HEK293 (cell line): ENCODE results near the gene BDKRB1.
A peak's percentile ranks its signal among the peaks of the same experiment; 100 is the strongest.

Source experiments
- CTCF ChIA-PET: fragments of 350-600 bp; formaldehyde crosslinking; extraction: SDS; loops from one replicate; lab custom pipeline; 2021; ENCODE audit warnings: antibody characterized with exemption; lab: Yijun Ruan, JAX
- POLR2A ChIA-PET: fragments of 300-600 bp; formaldehyde crosslinking; extraction: SDS; loops from one replicate; lab custom pipeline; 2020; ENCODE audit warnings: antibody characterized with exemption, inconsistent platforms; lab: Yijun Ruan, JAX
- H3K27ac ChIP-seq: fragments of 200-500 bp; sonication (Bioruptor generic); 2 replicates; pipeline ENCODE4 v1.5.1; 2014; ENCODE audit warnings: low read depth, low read length, control low read depth, inconsistent platforms; ENCODE audit errors: extremely low read depth
- H3K36me3 ChIP-seq, 2 experiments: fragments of 200-500 bp in 1 of 2; sonication (Bioruptor generic) in 1 of 2; 1 replicate in 1 of 2; 2 replicates in 1 of 2; pipeline ENCODE4 v1.5.1; 2014 to 2017; ENCODE audit warnings: inconsistent platforms in 2 of 2, low read length in 2 of 2; ENCODE audit not compliant: control insufficient read depth in 2 of 2, insufficient read depth in 1 of 2
- H3K4me1 ChIP-seq: fragments of 200-500 bp; sonication (Bioruptor generic); 2 replicates; pipeline ENCODE4 v1.5.1; 2014; ENCODE audit warnings: mild to moderate bottlenecking, low read length, inconsistent platforms; ENCODE audit not compliant: control insufficient read depth, insufficient read depth
- H3K4me3 ChIP-seq: 2 replicates; pipeline ENCODE4 v1.5.1; 2011; ENCODE audit warnings: low read depth, mild to moderate bottlenecking, control low read depth, low read length, moderate library complexity
- H3K9me3 ChIP-seq: fragments of 200-500 bp; sonication (Bioruptor generic); 2 replicates; pipeline ENCODE4 v1.5.1; 2014; ENCODE audit warnings: low read depth, low read length, inconsistent platforms; ENCODE audit not compliant: control insufficient read depth, insufficient read depth
- BCL11A ChIP-seq: fragments of 450-650 bp; formaldehyde crosslinking; IDR thresholded peaks from 2 replicates; pipeline ENCODE4 v1.5.1; 2016; ENCODE audit warnings: low read depth, missing biosample characterization, missing genetic modification characterization
- HOXD13 ChIP-seq: sonication (generic); formaldehyde crosslinking; IDR thresholded peaks from 2 replicates; pipeline ENCODE4 v1.8.0; 2022; ENCODE audit warnings: missing genetic modification reagents, borderline replicate concordance
- MEIS1 ChIP-seq: sonication (generic); formaldehyde crosslinking; IDR thresholded peaks from 2 replicates; pipeline ENCODE4 v1.8.1; 2022; ENCODE audit warnings: missing genetic modification reagents, mild to moderate bottlenecking, borderline replicate concordance
- SALL2 ChIP-seq: fragments of 450-650 bp; formaldehyde crosslinking; IDR thresholded peaks from 2 replicates; pipeline ENCODE4 v1.5.0; 2017; ENCODE audit warnings: missing biosample characterization, mild to moderate bottlenecking, missing genetic modification characterization, borderline replicate concordance
- YY2 ChIP-seq: fragments of 450-650 bp; formaldehyde crosslinking; IDR thresholded peaks from 2 replicates; pipeline ENCODE4 v1.5.1; 2016; ENCODE audit warnings: missing biosample characterization, missing genetic modification characterization
- ZBTB8A ChIP-seq: fragments of 450-650 bp; formaldehyde crosslinking; IDR thresholded peaks from 2 replicates; pipeline ENCODE4 v1.5.1; 2016; ENCODE audit warnings: missing biosample characterization, missing genetic modification characterization
- ZFHX2 ChIP-seq: fragments of 450-650 bp; formaldehyde crosslinking; conservative IDR thresholded peaks from 2 replicates; pipeline ENCODE4 v1.5.1; 2016; ENCODE audit warnings: missing biosample characterization, missing genetic modification characterization
- ZFP69B ChIP-seq: fragments of 450-650 bp; formaldehyde crosslinking; IDR thresholded peaks from 2 replicates; pipeline ENCODE4 v1.5.1; 2016; ENCODE audit warnings: missing biosample characterization, missing genetic modification characterization
- ZIC2 ChIP-seq: fragments of 450-650 bp; formaldehyde crosslinking; IDR thresholded peaks from 2 replicates; pipeline ENCODE4 v1.5.1; 2016; ENCODE audit warnings: missing biosample characterization, missing genetic modification characterization
- ZNF10 ChIP-seq: fragments of 450-650 bp; formaldehyde crosslinking; IDR thresholded peaks from 2 replicates; pipeline ENCODE4 v1.5.1; 2017; ENCODE audit warnings: missing biosample characterization, missing genetic modification characterization
- ZNF169 ChIP-seq: fragments of 450-650 bp; formaldehyde crosslinking; IDR thresholded peaks from 2 replicates; pipeline ENCODE4 v1.5.1; 2016; ENCODE audit warnings: missing biosample characterization, missing genetic modification characterization
- ZNF302 ChIP-seq: fragments of 450-650 bp; formaldehyde crosslinking; IDR thresholded peaks from 2 replicates; pipeline ENCODE4 v1.5.1; 2016; ENCODE audit warnings: missing biosample characterization, missing genetic modification characterization, low read depth
- ZNF324 ChIP-seq: fragments of 450-650 bp; formaldehyde crosslinking; IDR thresholded peaks from 2 replicates; pipeline ENCODE4 v1.5.1; 2016; ENCODE audit warnings: missing biosample characterization, missing genetic modification characterization
- ZNF354C ChIP-seq: fragments of 450-650 bp; formaldehyde crosslinking; IDR thresholded peaks from 2 replicates; pipeline ENCODE4 v1.5.1; 2016; ENCODE audit warnings: missing biosample characterization, missing genetic modification characterization, low read depth, borderline replicate concordance
- ZNF366 ChIP-seq: fragments of 450-650 bp; formaldehyde crosslinking; conservative IDR thresholded peaks from 2 replicates; pipeline ENCODE4 v1.5.1; 2016; ENCODE audit warnings: missing biosample characterization, missing genetic modification characterization
- ZNF548 ChIP-seq: fragments of 450-650 bp; formaldehyde crosslinking; IDR thresholded peaks from 2 replicates; pipeline ENCODE4 v1.5.1; 2016; ENCODE audit warnings: missing biosample characterization, missing genetic modification characterization
- ZNF600 ChIP-seq: fragments of 450-650 bp; formaldehyde crosslinking; IDR thresholded peaks from 2 replicates; pipeline ENCODE4 v1.5.1; 2016; ENCODE audit warnings: missing biosample characterization, missing genetic modification characterization
- ZNF624 ChIP-seq: fragments of 450-650 bp; formaldehyde crosslinking; IDR thresholded peaks from 2 replicates; pipeline ENCODE4 v1.5.1; 2017; ENCODE audit warnings: missing biosample characterization, missing genetic modification characterization
- ZNF626 ChIP-seq: fragments of 450-650 bp; sonication (Bioruptor Pico); formaldehyde crosslinking; IDR thresholded peaks from 2 replicates; pipeline ENCODE4 v1.5.1; 2018; ENCODE audit warnings: missing biosample characterization, missing genetic modification characterization, inconsistent platforms
- ZNF747 ChIP-seq: fragments of 450-650 bp; formaldehyde crosslinking; IDR thresholded peaks from 2 replicates; pipeline ENCODE4 v1.5.1; 2016; ENCODE audit warnings: missing biosample characterization, missing genetic modification characterization
- TF ChIP-seq, protein P1 (sequence below): fragments of 450-650 bp; formaldehyde crosslinking; IDR thresholded peaks from 2 replicates; pipeline ENCODE4 v1.5.1; 2017; ENCODE audit warnings: missing biosample characterization, mild to moderate bottlenecking, missing genetic modification characterization, moderate library complexity
- TF ChIP-seq, protein P2 (sequence below): fragments of 450-650 bp; formaldehyde crosslinking; IDR thresholded peaks from 2 replicates; pipeline ENCODE4 v1.5.0; 2017; ENCODE audit warnings: missing biosample characterization, missing genetic modification characterization, borderline replicate concordance
- TF ChIP-seq, protein P3 (sequence below): fragments of 450-650 bp; formaldehyde crosslinking; IDR thresholded peaks from 2 replicates; pipeline ENCODE4 v1.5.1; 2016; ENCODE audit warnings: missing biosample characterization, missing genetic modification characterization
- TF ChIP-seq, protein P4 (sequence below): fragments of 450-650 bp; formaldehyde crosslinking; IDR thresholded peaks from 2 replicates; pipeline ENCODE4 v1.5.1; 2016; ENCODE audit warnings: missing biosample characterization, missing genetic modification characterization

The BDKRB1 gene

DNA sequence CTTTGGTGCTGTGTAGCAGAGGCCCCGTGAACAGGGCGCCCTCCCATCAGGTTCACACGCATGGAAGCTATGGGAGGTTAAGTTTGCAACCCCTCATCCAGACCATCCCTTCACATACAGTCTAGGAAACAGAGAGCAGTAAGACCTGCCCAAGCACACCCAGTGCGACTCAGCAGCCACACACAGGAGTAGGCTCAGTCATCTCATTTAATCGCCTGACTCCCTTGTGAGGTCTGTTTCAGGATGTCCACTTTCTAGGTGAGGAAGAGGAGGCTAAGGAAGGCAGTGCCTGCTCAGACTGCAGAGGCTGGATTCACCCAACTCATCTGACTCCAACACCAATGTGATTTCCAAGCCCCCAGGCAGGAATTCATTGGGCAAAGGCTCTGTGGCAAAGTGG lies 11.9 kb downstream of the BDKRB1 start:
- POLR2A ChIA-PET = no interaction called here
- H3K4me1 ChIP-seq = no peaks in the 10 kb centered on the region

DNA sequence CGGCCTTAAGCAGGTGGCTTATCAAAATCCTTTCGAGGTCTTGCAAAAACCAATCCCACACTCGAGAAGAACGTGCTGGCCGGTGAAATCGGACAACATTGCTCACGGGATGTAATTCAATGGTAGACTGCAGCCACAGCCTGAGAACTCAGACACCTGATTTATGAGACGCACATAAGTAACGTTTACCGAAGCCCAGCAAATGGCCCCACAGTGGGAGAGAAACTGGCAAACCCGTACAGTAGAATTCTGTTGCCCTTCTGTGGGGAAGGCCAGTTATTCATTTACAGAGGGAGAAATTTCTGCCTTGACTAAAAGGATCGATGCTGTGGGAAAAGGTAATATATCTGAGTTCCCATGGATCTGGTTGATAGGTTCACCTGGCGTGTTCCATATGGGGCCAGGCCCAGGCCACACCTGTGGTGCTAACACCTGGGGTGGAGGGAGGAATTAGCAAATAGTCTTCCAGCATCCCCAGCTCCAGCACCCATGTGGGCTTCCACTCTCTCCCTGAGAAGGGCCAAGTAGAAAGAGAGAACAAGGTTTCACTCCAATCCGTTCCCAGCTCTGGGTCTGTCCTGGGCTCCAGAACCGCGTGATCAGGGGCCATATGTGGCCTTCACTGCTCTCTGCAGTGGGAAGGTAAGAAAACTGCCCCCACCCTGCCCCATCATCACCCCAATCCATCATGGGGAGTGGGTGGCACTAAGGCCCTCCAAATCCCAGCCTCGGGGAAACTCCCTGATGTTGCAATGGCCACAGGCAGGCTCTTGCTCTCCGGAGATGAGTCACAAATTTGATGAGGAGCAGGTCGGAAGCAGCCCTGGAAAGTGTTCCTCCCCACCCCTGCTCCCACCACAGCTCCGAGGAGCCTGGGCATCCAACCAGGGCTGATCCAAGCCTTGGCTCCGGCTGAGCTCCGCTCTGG lies 12.7 kb downstream of the BDKRB1 start:
- ChIA-PET POLR2A (no interaction called here), CTCF (no interaction called here)
- Histone ChIP-seq H3K4me3 (no peak overlapping the region), H3K9me3 (no peaks in the 10 kb centered on the region), H3K4me1 (no peaks in the 10 kb centered on the region), H3K27ac (no peak overlapping the region)
- TF ChIP-seq SALL2 (no peak), ZNF302 (tag by site-specific recombination) (no peak), ZNF10 (tag by site-specific recombination) (no peak), ZNF624 (tag by site-specific recombination) (no peak), ZFHX2 (0 out of 2 replicates have a peak, but pooled peaks have one; percentile 9)
- TF ChIP-seq, protein P1, sequence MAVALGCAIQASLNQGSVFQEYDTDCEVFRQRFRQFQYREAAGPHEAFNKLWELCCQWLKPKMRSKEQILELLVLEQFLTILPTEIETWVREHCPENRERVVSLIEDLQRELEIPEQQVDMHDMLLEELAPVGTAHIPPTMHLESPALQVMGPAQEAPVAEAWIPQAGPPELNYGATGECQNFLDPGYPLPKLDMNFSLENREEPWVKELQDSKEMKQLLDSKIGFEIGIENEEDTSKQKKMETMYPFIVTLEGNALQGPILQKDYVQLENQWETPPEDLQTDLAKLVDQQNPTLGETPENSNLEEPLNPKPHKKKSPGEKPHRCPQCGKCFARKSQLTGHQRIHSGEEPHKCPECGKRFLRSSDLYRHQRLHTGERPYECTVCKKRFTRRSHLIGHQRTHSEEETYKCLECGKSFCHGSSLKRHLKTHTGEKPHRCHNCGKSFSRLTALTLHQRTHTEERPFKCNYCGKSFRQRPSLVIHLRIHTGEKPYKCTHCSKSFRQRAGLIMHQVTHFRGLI (tag by site-specific recombination) = no peak
- TF ChIP-seq, all 188 proteins: peak for 1
- H3K36me3 ChIP-seq = no peaks in the 10 kb centered on the region

More for the DNA sequence above, 11.9 kb downstream of the BDKRB1 start:
- H3K36me3 ChIP-seq = no peaks in the 10 kb centered on the region
- H3K4me3 ChIP-seq = no peak overlapping the region
- TF ChIP-seq YY2 (tag by site-specific recombination) (no peak), ZBTB8A (tag by site-specific recombination) (no peak), ZNF354C (no peak), ZNF600 (tag by site-specific recombination) (no peak), ZNF747 (tag by site-specific recombination) (no peak), ZFHX2 (no peak), HOXD13 (no peak), MEIS1 (CRISPR knock-in tag) (no peak), ZNF548 (tag by site-specific recombination) (no peak), ZFP69B (no peak)
- TF ChIP-seq, protein P2, sequence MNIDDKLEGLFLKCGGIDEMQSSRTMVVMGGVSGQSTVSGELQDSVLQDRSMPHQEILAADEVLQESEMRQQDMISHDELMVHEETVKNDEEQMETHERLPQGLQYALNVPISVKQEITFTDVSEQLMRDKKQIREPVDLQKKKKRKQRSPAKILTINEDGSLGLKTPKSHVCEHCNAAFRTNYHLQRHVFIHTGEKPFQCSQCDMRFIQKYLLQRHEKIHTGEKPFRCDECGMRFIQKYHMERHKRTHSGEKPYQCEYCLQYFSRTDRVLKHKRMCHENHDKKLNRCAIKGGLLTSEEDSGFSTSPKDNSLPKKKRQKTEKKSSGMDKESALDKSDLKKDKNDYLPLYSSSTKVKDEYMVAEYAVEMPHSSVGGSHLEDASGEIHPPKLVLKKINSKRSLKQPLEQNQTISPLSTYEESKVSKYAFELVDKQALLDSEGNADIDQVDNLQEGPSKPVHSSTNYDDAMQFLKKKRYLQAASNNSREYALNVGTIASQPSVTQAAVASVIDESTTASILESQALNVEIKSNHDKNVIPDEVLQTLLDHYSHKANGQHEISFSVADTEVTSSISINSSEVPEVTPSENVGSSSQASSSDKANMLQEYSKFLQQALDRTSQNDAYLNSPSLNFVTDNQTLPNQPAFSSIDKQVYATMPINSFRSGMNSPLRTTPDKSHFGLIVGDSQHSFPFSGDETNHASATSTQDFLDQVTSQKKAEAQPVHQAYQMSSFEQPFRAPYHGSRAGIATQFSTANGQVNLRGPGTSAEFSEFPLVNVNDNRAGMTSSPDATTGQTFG (tag by site-specific recombination) = no peak
- CTCF ChIA-PET = no interaction called here
- H3K9me3 ChIP-seq = no peaks in the 10 kb centered on the region
- no peak overlapping the region for H3K27ac ChIP-seq

DNA sequence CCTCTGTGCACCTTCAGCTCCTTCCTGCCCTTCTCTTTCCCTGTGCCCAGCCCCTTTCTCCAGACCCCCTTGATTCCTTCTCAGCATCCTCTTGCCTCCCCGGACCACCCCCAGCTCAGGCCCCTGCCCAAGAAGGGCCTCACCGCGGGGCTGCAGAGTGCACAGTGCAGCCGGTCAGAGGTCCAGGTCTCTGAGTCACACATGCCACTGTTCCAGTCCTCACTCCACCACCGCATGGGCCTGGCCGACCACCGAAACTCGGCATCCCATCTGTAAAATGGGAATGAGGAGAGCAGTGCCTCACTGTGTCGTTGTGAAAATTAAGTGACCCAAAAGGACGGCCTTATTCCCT lies 13.3 kb downstream of the BDKRB1 start:
- Histone ChIP-seq H3K9me3 (no peaks in the 10 kb centered on the region), H3K4me3 (no peak overlapping the region), H3K27ac (no peak overlapping the region), H3K4me1 (no peaks in the 10 kb centered on the region), H3K36me3 (no peaks in the 10 kb centered on the region)
- CTCF ChIA-PET = no interaction called here
- POLR2A ChIA-PET = no interaction called here
- TF ChIP-seq ZNF366 (tag by site-specific recombination) (no peak), ZNF169 (tag by site-specific recombination) (no peak), ZNF626 (tag by site-specific recombination) (no peak), BCL11A (tag by site-specific recombination) (no peak), HOXD13 (no peak), ZIC2 (tag by site-specific recombination) (no peak), ZNF324 (no peak)
- TF ChIP-seq, protein P3, sequence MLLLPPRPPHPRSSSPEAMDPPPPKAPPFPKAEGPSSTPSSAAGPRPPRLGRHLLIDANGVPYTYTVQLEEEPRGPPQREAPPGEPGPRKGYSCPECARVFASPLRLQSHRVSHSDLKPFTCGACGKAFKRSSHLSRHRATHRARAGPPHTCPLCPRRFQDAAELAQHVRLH (tag by site-specific recombination) = no peak
- TF ChIP-seq, protein P4, sequence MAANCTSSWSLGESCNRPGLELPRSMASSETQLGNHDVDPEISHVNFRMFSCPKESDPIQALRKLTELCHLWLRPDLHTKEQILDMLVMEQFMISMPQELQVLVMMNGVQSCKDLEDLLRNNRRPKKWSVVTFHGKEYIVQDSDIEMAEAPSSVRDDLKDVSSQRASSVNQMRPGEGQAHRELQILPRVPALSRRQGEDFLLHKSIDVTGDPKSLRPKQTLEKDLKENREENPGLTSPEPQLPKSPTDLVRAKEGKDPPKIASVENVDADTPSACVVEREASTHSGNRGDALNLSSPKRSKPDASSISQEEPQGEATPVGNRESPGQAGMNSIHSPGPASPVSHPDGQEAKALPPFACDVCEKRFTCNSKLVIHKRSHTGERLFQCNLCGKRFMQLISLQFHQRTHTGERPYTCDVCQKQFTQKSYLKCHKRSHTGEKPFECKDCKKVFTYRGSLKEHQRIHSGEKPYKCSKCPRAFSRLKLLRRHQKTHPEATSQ (tag by site-specific recombination) = no peak
- TF ChIP-seq, protein P1 (tag by site-specific recombination) = no peak
